GM19240 (cell line): ENCODE results near the gene AMOTL1.

Source experiments
- DNase-seq: peaks from one replicate; pipeline ENCODE4 v3.0.0; 2011; ENCODE audit warnings: low spot score; ENCODE audit not compliant: insufficient read length

AMOTL1 gene

GRCh38 chr11:94768602-94769541 lies 716 bp downstream of the AMOTL1 start:
- DNase-seq = no peak

DNA sequence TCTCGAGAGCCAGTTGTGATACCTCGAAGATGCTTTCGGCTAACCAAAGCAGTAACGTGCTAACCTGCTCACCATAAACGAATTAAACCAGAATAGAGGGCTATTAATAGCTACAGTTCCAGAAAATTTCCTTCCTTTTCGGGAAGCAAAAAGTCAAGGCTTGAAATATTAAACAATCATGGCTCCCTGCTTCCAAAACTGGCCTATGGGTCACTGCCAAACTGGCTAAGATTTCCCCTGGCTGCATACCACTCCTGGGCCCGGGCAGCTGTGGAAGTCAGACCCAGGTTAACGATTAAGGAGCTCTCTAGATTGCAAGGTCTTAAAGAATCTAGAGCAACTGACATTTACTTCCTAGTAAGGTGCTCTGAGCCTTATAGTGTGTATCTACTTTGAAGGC lies 1.7 kb downstream of the AMOTL1 start:
- no peak for DNase-seq

- DNase-seq = no peak
These were observed 2.5 kb downstream of the AMOTL1 start for GRCh38 chr11:94770563-94771120.

DNA sequence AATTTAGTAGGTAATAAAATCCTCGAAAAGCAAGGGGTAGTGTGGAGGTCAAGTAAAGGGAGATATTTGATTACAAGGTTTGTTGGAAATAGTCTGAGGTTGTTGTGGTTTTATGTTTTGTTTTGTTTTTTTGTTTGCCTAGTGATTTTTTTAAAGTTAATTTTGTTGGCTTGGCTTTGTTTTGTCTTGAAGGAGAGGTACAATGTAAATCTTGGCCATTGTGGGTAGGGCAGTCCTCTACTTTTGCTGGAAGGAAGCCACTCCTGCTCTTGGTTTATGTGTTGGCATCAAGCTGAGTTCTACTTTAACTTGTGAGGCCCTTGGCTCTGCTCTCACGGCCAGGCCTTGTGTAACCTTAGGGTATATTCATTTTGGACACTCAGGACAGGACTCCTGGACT lies 3.2 kb downstream of the AMOTL1 start:
- DNase-seq = no peak

- no peak for DNase-seq
These were observed 3.8 kb downstream of the AMOTL1 start for GRCh38 chr11:94771951-94772350.

GRCh38 chr11:94773842-94774241 lies 5.7 kb downstream of the AMOTL1 start:
- DNase-seq = no peak

GRCh38 chr11:94774345-94774744 lies 6.2 kb downstream of the AMOTL1 start:
- DNase-seq = no peak

- DNase-seq = no peak
These were observed 7.6 kb downstream of the AMOTL1 start for GRCh38 chr11:94775567-94776327.

- no peak for DNase-seq
These were observed 8.5 kb downstream of the AMOTL1 start for GRCh38 chr11:94776351-94777321.

DNA sequence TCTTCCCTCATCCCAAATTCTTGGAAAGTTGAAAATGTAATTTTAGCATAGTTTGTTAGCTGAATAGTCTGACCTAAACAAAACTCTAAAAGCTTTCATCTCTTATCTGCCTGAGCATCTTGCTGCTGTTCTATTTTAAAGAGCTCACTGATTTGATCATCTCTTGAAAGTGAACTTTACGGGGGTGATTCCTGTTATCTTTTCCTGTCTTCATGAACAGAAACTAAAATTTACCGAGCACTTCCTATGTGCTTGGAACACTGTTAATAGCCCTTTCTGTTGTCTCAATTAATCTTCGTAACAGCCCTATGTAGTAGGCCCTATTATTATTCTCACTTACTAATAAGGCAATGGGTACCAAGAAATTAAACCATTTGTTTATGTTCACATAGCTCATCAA lies 12.3 kb downstream of the AMOTL1 start:
- no peak for DNase-seq

DNA sequence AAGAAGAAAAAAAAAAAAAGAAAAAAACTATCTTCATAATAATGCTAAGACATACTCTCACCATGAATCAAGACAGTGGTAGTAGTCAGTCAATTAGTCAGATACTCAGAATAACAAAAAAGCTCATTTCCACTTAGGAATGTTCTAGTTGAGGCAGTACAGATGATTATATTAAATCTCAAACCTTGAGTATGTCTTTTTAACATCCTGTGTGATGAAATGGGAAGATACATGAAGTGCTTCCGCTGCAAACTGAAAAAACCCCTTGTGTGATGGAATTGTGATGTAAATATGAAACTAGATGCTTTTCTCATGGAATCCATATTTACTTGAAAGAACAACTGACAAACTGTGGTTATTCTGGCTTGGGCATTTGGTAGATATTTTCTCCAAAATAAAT lies 13.7 kb downstream of the AMOTL1 start:
- DNase-seq = no peak

GRCh38 chr11:94782446-94782845 lies 14.3 kb downstream of the AMOTL1 start:
- no peak for DNase-seq

DNA sequence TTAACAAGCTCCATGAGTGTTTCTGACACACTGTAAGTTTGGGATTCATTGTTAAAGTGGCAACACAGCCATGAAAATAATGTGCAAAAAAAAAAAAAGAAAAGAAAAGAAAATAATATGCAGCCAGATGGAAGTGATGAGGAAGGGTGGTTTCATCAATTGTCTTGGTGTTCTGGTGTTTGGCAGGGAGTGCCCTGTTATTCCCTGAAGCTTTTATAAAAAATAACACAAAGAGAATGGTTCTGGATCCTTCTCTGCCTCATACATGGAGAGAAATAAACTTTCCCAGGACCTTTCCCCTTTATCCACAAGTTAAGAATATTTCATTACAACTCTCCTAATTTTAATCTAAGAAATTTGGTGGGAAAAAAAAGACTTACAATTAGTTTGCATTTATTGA lies 16.7 kb downstream of the AMOTL1 start:
- DNase-seq = no peak

- DNase-seq = no peak
These were observed 17.4 kb downstream of the AMOTL1 start for GRCh38 chr11:94785509-94785908.

DNA sequence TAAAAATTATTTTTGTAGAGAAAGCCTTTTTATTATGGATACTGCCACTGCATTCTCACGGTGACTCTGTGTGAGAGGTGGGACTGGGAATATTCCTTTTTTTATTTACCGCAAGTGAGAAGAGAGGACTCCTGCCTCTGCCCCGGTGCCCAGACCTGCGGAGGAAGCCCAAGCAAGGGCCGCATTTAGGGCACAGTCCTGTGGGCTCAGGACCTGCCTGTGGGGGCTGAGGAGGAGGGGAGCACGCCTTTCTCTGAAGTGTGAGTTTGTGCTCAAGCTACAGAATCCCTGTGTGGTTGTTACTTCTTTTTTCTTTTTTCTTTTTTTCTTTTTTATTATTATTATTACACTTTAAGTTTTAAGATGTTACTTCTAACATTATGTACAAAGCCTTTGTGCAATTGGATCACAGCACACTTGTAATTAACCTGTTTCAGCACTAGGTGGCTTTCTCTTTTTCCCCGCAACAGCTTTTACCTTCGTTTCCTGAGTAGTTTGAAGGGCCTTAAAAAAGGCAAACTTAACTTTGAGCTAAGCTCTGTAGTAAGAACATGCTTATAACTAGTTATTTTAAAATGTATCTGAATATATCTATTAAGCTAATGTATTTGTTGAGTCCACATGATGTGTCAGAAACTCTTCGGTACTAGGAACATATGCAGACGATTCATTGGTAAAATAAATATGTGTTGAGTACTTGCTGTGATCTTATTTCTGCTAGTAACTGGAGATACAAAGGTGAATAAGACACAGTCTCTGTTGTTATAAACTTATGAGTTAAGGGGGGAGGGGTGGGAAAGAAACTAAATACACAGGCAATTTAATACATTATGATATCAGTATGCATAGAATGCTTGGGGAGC lies 18.3 kb downstream of the AMOTL1 start:
- no peak for DNase-seq

GRCh38 chr11:94787801-94788200 lies 19.6 kb downstream of the AMOTL1 start:
- no peak for DNase-seq

DNA sequence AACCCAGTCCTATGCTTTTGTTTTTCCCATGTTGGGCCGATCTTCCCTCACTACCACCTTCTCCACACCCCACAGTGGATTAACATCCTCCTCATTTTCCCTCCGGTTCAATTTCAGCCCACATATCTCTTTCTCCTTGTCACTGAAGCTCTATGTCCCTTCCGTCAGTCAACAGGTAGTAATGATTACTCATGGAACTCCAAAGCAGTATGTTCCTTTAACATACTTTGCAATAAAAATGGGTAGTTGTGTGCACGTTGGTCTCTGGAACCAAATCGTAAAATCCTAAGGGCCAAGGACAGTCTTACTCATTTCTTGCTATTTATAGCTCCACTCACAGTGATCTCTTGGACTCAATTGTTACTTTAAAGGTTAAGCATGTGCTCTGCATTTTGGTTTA lies 20.2 kb downstream of the AMOTL1 start:
- DNase-seq = no peak

- no peak for DNase-seq
These were observed 22.0 kb downstream of the AMOTL1 start for GRCh38 chr11:94790197-94790596.

- DNase-seq = no peak
These were observed 22.6 kb downstream of the AMOTL1 start for GRCh38 chr11:94790661-94791180.
